ENCODE data around the gene KIF26B.

- TF ChIP-seq POLR2A (IDR thresholded peaks at IDR 0.05; ENCODE audit: low read depth, low read length) (no peak), TAF1 (IDR thresholded peaks at IDR 0.05; ENCODE audit: low read depth, low read length) (no peak)
Observed at GRCh38 chr1:245704765-245705164, 550.0 kb downstream of the KIF26B start.
